Tibial artery (tissue), 4 donors: ENCODE measurements around the gene ATP5PD.

Experiments
- DNase-seq, 2 donors: peaks; one replicate each; pipeline ENCODE4 v3.0.0-alpha.2; 2019
- H3K27ac ChIP-seq, 2 donors: fragments of 200-600 bp; sonication (generic) in 1 of 2; 1 replicate in 1 of 2; 2 replicates in 1 of 2; pipeline ENCODE4 v1.5.1; 2018 to 2019; ENCODE audit warnings: mild to moderate bottlenecking in 1 of 2
- H3K27me3 ChIP-seq, 2 donors: fragments of 200-600 bp; sonication (generic) in 1 of 2; one replicate each; pipeline versions ENCODE4 v1.5.1 to v1.6.0; 2016 to 2019
- H3K36me3 ChIP-seq, 3 donors: fragments of 200-600 bp; sonication (generic) in 2 of 3; one replicate each; pipeline ENCODE4 v1.5.1; 2016 to 2019; ENCODE audit warnings: mild to moderate bottlenecking in 2 of 3
- H3K4me1 ChIP-seq, 4 donors: fragments of 200-600 bp; sonication (generic) in 2 of 4; 1 replicate in 3 of 4; 2 replicates in 1 of 4; pipeline ENCODE4 v1.5.1; 2016 to 2019
- H3K4me3 ChIP-seq, 2 donors: fragments of 200-600 bp; sonication (generic) in 1 of 2; 1 replicate in 1 of 2; 2 replicates in 1 of 2; pipeline ENCODE4 v1.5.1; 2018 to 2019; ENCODE audit warnings: mild to moderate bottlenecking in 2 of 2
- H3K9me3 ChIP-seq, 3 donors: fragments of 200-600 bp; sonication (generic) in 1 of 3; one replicate each; pipeline ENCODE4 v1.5.1; 2016 to 2019
- CTCF ChIP-seq, 2 experiments: fragments of 200-600 bp in 1 of 2; fragments of 450-650 bp in 1 of 2; IDR thresholded peaks; one replicate each; pipeline ENCODE4 v1.5.1; 2017 to 2019; ENCODE audit warnings: antibody characterized with exemption in 2 of 2, mild to moderate bottlenecking in 1 of 2, moderate library complexity in 1 of 2
- intact Hi-C: fragments of 100-400 bp; cut with DNase I; formaldehyde crosslinking; loops from one replicate; pipeline ENCODE4 v1.15.0; 2023; ENCODE audit warnings: low total_unique reads

The ATP5PD gene

GRCh38 chr17:74994440-74994839 lies 52.3 kb downstream of the ATP5PD start:
- TF ChIP-seq CTCF (IDR thresholded peaks at IDR 0.05) = no peak
- no peak for DNase-seq
- peaks cover 0 to 3% (median 2%) of the 10 kb centered on the region in 3 donors for H3K36me3 ChIP-seq
- H3K4me3 ChIP-seq = no peak overlapping the region
- intact Hi-C loops = no loop called here
- peaks cover 0 to 14% (median 7%) of the 10 kb centered on the region in 4 donors for H3K4me1 ChIP-seq
- no peak overlapping the region for H3K27ac ChIP-seq
- no peaks in the 10 kb centered on the region for H3K27me3 ChIP-seq
- no peaks in the 10 kb centered on the region for H3K9me3 ChIP-seq

DNA sequence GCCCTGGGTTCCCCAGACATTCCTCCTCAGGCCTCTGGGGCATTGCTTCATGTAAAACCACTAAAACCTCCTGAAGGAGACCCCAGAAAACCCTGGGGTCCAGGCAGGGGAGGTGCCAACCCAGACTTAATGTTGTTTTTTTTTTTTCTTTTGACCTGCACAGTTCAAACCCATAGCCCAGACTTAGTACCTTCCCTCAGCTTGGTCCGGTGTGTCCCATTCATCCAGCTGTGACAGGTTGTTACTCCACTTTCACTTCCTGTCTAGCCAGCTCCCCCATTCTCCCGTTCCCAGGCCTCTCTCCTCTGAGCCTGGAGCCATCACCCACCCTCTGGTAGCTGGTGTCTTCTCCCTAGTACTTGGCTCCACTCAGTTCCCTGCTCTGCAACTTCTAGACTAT lies 54.5 kb downstream of the ATP5PD start:
- peaks cover 0 to 23% (median 17%) of the 10 kb centered on the region in 4 donors for H3K4me1 ChIP-seq
- no peaks in the 10 kb centered on the region for H3K9me3 ChIP-seq
- no peak overlapping the region for H3K27ac ChIP-seq
- DNase-seq = no peak
- H3K36me3 ChIP-seq = no peaks in the 10 kb centered on the region
- no peaks in the 10 kb centered on the region for H3K27me3 ChIP-seq
- no peak for TF ChIP-seq CTCF (IDR thresholded peaks at IDR 0.05)
- no peak overlapping the region for H3K4me3 ChIP-seq
- intact Hi-C loops = no loop called here

DNA sequence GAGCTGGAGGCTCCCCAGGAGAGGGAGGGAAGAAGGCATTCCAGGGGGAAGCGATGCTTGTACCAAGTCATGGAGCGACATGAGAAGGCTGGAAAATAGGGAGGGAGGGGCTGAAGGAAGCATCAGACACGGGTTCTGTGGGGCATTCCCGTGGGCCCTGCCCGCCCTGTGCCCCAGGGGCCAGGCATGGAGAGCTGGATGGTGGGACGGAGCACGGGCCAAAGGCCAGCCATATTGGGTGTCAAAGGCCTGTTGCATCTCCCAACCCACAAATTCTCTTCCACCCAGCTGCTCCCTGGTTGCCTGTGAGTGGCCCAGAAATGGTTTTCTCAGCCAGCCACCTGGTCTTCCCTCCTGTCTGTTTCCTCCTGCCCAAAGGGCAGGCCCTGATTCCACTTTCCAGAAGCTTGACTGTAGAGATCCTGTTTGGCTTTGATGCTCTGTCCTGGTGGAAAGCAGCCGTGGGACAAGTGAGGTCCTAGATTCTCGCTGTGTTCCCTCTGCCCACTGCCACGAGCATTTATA lies 56.1 kb downstream of the ATP5PD start:
- intact Hi-C loops = no loop called here
- DNase-seq = no peak
- H3K4me3 ChIP-seq = no peak overlapping the region
- H3K4me1 ChIP-seq = peaks cover 0 to 28% (median 19%) of the 10 kb centered on the region in 4 donors
- H3K27ac ChIP-seq = no peak overlapping the region
- H3K27me3 ChIP-seq = no peaks in the 10 kb centered on the region
- no peak for TF ChIP-seq CTCF (IDR thresholded peaks at IDR 0.05)
- H3K9me3 ChIP-seq = no peaks in the 10 kb centered on the region
- H3K36me3 ChIP-seq = no peaks in the 10 kb centered on the region
